Spleen (tissue), 11 donors: Measurements from ENCODE around the gene KRTAP5-3. TPM values are rescaled to one million over a fixed set of nuclear protein-coding genes. Genes with fewer than 3 reads are reported as not detected.

Experiments
- DNase-seq: peaks from one replicate; pipeline ENCODE4 v3.0.0-alpha.2; 2020
- H3K27ac ChIP-seq, 8 donors: fragments of 200-600 bp; sonication (generic) in 7 of 8; 1 replicate in 4 of 8; 2 replicates in 4 of 8; pipeline versions ENCODE4 v1.5.0 to v1.8.0; 2016 to 2021; ENCODE audit warnings: inconsistent platforms in 4 of 8, mild to moderate bottlenecking in 4 of 8, moderate library complexity in 1 of 8
- H3K27me3 ChIP-seq, 7 donors: fragments of 200-600 bp; sonication (generic) in 6 of 7; replicated peaks in 1 of 7; 1 replicate in 4 of 7; 2 replicates in 3 of 7; pipeline versions ENCODE4 v1.5.0 to v1.8.0; 2016 to 2021; ENCODE audit warnings: inconsistent platforms in 3 of 7, mild to moderate bottlenecking in 1 of 7
- H3K36me3 ChIP-seq, 6 donors: fragments of 200-600 bp; sonication (generic) in 5 of 6; 1 replicate in 4 of 6; 2 replicates in 2 of 6; pipeline versions ENCODE4 v1.5.0 to v1.8.0; 2016 to 2021; ENCODE audit warnings: inconsistent platforms in 2 of 6
- H3K4me1 ChIP-seq, 6 donors: fragments of 200-600 bp; sonication (generic) in 5 of 6; 1 replicate in 3 of 6; 2 replicates in 3 of 6; pipeline versions ENCODE4 v1.5.0 to v1.8.0; 2016 to 2021; ENCODE audit warnings: inconsistent platforms in 3 of 6
- H3K4me3 ChIP-seq, 8 donors: fragments of 200-600 bp; sonication (generic) in 7 of 8; 1 replicate in 4 of 8; 2 replicates in 4 of 8; pipeline versions ENCODE4 v1.5.0 to v1.8.0; 2016 to 2021; ENCODE audit warnings: inconsistent platforms in 4 of 8, mild to moderate bottlenecking in 4 of 8, moderate library complexity in 2 of 8
- H3K9me3 ChIP-seq, 8 donors: fragments of 200-600 bp; sonication (generic) in 7 of 8; 1 replicate in 4 of 8; 2 replicates in 4 of 8; pipeline versions ENCODE4 v1.5.0 to v1.8.0; 2016 to 2021; ENCODE audit warnings: inconsistent platforms in 4 of 8
- CTCF ChIP-seq, 11 experiments: fragments of 200-600 bp in 7 of 11; fragments of 450-650 bp in 4 of 11; sonication (generic) in 4 of 11; IDR thresholded peaks in 8 of 11; conservative IDR thresholded peaks in 3 of 11; 1 replicate in 7 of 11; 2 replicates in 4 of 11; pipeline versions ENCODE4 v1.4.0 to v1.8.0; 2016 to 2021; ENCODE audit warnings: antibody characterized with exemption in 11 of 11, inconsistent platforms in 4 of 11, mild to moderate bottlenecking in 1 of 11
- POLR2A ChIP-seq, 3 donors: fragments of 450-650 bp; IDR thresholded peaks; one replicate each; pipeline ENCODE4 v1.5.1; 2017; ENCODE audit warnings: antibody characterized with exemption in 3 of 3, mild to moderate bottlenecking in 1 of 3
- POLR2AphosphoS5 ChIP-seq, 3 donors: sonication (generic); formaldehyde crosslinking; IDR thresholded peaks; one replicate each; pipeline ENCODE4 v1.5.1; 2017; ENCODE audit warnings: antibody characterized with exemption in 3 of 3
- WGBS, 5 donors: extraction: QIAGEN DNeasy Blood & Tissue Kit in 3 of 5; methylation state at CpG; one replicate each; pipeline versions ENCODE4 v1.1.5 to v1.1.7; 2013 to 2018; 5-methylcytosine and 5-hydroxymethylcytosine counted together
- intact Hi-C: fragments of 100-400 bp; cut with DNase I; formaldehyde crosslinking; loops from one replicate; pipeline ENCODE4 v1.15.0; 2023; ENCODE audit warnings: low total_unique reads
- polyA plus RNA-seq, 3 donors: library from polyadenylated mRNA; stranded (reverse); fragments of 200-250 nt; gene quantifications; one replicate each; pipeline ENCODE4 v1.2.1, GENCODE V29; 2013
- total RNA-seq, 7 donors: library from RNA; depleted of rRNA in 3 of 7; stranded (reverse); fragments of >200 nt in 3 of 7; fragmentation: NEBNext Ultra II Directional in 4 of 7; extraction: Animal tissue kit (Norgen Biotek cat#: 25700) in 4 of 7; gene quantifications; one replicate each; pipeline versions ENCODE4 v1.1.0 to v1.2.1, GENCODE V29; 2016 to 2021
- donor health status: healthy with polysubstance abuse.
- donor health status: DM: no; HTN: no; CAD: no; lungs with moderate emphysema.
- donor health status: DM: no; HTN: no; CAD: no.
- donor health status: Bipolar disorder and iron deficiency.
- donor health status: healthy.
- donor health status: DM: no; HTN: no; CAD: no.
- donor health status: DM: yes; HTN: yes; CAD: no.

KRTAP5-3 gene
- total and polyA plus RNA-seq, 10 donors = not detected

DNA sequence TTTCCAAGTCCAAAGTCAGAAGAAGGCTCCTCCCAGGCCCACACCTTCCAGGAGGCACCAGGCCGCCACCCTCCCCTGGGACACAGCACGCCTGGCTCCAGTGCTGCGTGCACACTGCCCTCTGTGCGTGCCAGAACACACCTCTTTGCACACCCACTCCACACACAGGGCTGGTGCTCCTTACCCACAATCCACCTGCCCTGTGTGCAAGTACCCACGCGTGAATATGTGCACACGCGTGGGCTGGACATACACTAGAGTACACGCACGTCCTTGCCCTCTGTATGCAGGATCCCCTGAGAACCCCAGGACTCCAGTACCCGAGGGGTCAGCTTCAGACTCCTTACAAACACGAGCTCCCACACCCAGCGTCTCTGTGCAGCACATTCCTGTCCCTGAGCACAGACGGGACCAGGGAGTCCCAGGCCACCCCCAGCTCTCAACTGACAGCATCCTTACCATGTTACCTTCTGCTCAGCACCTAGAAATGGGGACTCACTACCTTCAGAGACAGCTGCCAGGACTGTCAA is 38.9 kb downstream of the KRTAP5-3 start:
- Histone ChIP-seq H3K4me3 (no peak overlapping the region), H3K9me3 (no peaks in the 10 kb centered on the region), H3K36me3 (peaks cover 0 to 4% (median 0%) of the 10 kb centered on the region in 6 donors), H3K4me1 (peaks cover 15 to 87% (median 44%) of the 10 kb centered on the region in 6 donors), H3K27me3 (peaks cover 0 to 78% (median 29%) of the 10 kb centered on the region in 7 donors), H3K27ac (no peak overlapping the region)
- DNase-seq = peak; percentile 64
- intact Hi-C loops = no loop called here
- WGBS, 5 donors = 73 to 84% (median 80%) methylated on average over 10 to 14 of the region's 14 CpGs
- TF ChIP-seq POLR2AphosphoS5 (IDR thresholded peaks at IDR 0.05) (no peak), POLR2A (IDR thresholded peaks at IDR 0.05) (no peak)

- TF ChIP-seq POLR2AphosphoS5 (IDR thresholded peaks at IDR 0.05) = no peak
- intact Hi-C loops = no loop called here
- peak; percentile 81 for DNase-seq
- Histone ChIP-seq H3K9me3 (no peaks in the 10 kb centered on the region), H3K4me3 (no peak overlapping the region), H3K4me1 (peaks cover 7 to 87% (median 42%) of the 10 kb centered on the region in 6 donors), H3K27me3 (peaks cover 0 to 78% (median 25%) of the 10 kb centered on the region in 7 donors), H3K27ac (no peak overlapping the region), H3K36me3 (peaks cover 0 to 9% (median 0%) of the 10 kb centered on the region in 6 donors)
- 42 to 55% (median 51%) methylated on average over 12 to 13 of the region's 13 CpGs for WGBS, 5 donors
Observed at GRCh38 chr11:1568441-1568911, 39.8 kb downstream of the KRTAP5-3 start.

DNA sequence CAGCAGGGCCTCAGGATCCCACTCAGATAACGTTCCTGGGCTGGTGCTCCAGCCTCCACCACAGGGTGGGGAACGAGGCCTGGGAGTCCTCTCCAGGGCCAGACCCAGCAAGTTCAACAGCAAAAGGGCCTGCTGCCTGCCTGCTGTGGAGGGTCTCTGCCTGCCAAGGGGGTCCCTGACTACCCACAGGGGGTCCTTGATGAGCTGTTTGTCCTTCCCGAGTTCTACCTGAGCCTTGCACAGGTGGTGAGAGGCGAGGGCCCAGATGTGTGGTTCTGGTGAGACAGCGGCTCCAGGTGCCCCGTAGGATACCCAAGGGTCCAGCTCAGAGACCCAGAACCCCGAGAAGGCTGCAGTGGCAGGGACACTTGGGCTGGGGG is 40.6 kb downstream of the KRTAP5-3 start:
- Histone ChIP-seq H3K27me3 (peaks cover 0 to 74% (median 17%) of the 10 kb centered on the region in 7 donors), H3K4me1 (peaks cover 4 to 79% (median 34%) of the 10 kb centered on the region in 6 donors), H3K36me3 (peaks cover 0 to 17% (median 0%) of the 10 kb centered on the region in 6 donors), H3K4me3 (no peak overlapping the region), H3K27ac (no peak overlapping the region), H3K9me3 (no peaks in the 10 kb centered on the region)
- intact Hi-C loops = no loop called here
- WGBS, 5 donors = 73 to 85% (median 77%) methylated on average over 6 to 7 of the region's 7 CpGs; no CpG with 5 or more reads in 1 of the 5 donors
- DNase-seq = peak; percentile 71
- no peak for TF ChIP-seq CTCF (IDR thresholded peaks at IDR 0.05 in 8 of 11, conservative IDR thresholded peaks at IDR 0.05 in 3 of 11)
- no peak for TF ChIP-seq POLR2A (IDR thresholded peaks at IDR 0.05)
- no peak for TF ChIP-seq POLR2AphosphoS5 (IDR thresholded peaks at IDR 0.05)

DNA sequence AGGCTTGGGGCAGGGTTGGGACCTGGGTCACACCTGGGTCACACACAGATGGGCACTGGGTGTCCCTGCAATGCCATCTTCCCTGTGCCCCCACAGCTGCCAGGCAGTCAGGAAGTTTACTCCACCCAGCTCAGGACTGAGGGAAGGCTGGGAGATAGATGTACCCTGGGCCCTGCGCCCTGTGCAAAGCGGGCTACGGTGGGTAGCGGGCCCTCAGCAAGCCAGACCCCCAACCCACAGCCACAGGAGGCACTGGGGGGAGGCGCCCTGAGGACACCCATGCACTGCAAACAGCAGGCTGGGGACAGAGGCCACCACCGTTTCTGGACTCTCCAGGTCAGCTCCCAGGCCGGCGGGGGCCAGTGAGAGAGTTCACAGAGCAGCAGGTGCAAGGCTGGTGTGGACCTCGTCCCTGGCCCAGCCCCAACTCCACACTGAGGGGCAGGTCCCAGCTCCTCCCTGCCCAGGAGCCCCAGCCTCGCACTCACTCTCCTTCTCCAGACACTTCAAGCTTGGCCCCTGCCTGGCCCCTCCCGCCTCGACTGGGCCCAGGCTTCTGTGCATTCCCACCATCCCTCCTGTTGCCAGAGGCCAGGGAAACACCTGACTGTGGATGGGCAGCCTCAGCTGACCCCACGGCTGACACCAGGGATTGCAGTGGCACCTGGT is 41.1 kb downstream of the KRTAP5-3 start:
- no peaks in the 10 kb centered on the region for H3K9me3 ChIP-seq
- intact Hi-C loops = no loop called here
- 65 to 79% (median 75%) methylated on average over 12 to 13 of the region's 13 CpGs for WGBS, 5 donors
- peaks cover 0 to 19% (median 0%) of the 10 kb centered on the region in 6 donors for H3K36me3 ChIP-seq
- no peak overlapping the region for H3K27ac ChIP-seq
- TF ChIP-seq POLR2A (IDR thresholded peaks at IDR 0.05) (no peak), CTCF (IDR thresholded peaks at IDR 0.05 in 8 of 11, conservative IDR thresholded peaks at IDR 0.05 in 3 of 11) (no peak), POLR2AphosphoS5 (IDR thresholded peaks at IDR 0.05) (no peak)
- H3K27me3 ChIP-seq = peaks cover 0 to 69% (median 12%) of the 10 kb centered on the region in 7 donors
- no peak overlapping the region for H3K4me3 ChIP-seq
- peaks cover 4 to 74% (median 30%) of the 10 kb centered on the region in 6 donors for H3K4me1 ChIP-seq
- peak; percentile 74 for DNase-seq
